AG04450 (cell line): ENCODE data around the gene TTC28. TPM values are rescaled to one million over a fixed set of nuclear protein-coding genes. Genes with fewer than 3 reads are reported as not detected.
"Not testable (repeated sequence)": the region's sequence is repeated elsewhere in the genome, so short reads cannot be mapped to it uniquely, and the experiment has no call there.

Source experiments
- CTCF ChIA-PET: fragments of 300-600, 350-600 bp; formaldehyde crosslinking; extraction: SDS; loops from one replicate; lab custom pipeline; 2022; ENCODE audit warnings: antibody characterized with exemption, inconsistent platforms; lab: Charles Lee
- POLR2A ChIA-PET: fragments of 350-600 bp; formaldehyde crosslinking; extraction: SDS; loops from one replicate; lab custom pipeline; 2021; ENCODE audit warnings: antibody characterized with exemption, inconsistent platforms; lab: Yijun Ruan, JAX
- DNase-seq: peaks from one replicate; pipeline ENCODE4 v3.0.0-alpha.2; 2011; ENCODE audit warnings: low read depth, low spot score
- H3K27ac ChIP-seq: one replicate; pipeline ENCODE4 v1.5.1; 2012; ENCODE audit warnings: low read depth, low read length, control low read depth
- H3K27me3 ChIP-seq: one replicate; pipeline ENCODE4 v1.6.0; 2012; ENCODE audit warnings: low read length; ENCODE audit not compliant: control insufficient read depth, insufficient read depth
- H3K4me3 ChIP-seq: 2 replicates; pipeline ENCODE4 v1.5.1; 2011; ENCODE audit warnings: mild to moderate bottlenecking, low read depth, low read length, control low read depth
- H3K9me3 ChIP-seq: 2 replicates; pipeline ENCODE4 v1.5.1; 2012; ENCODE audit warnings: low read length; ENCODE audit not compliant: control insufficient read depth, insufficient read depth
- CTCF ChIP-seq: IDR thresholded peaks from 2 replicates; pipeline ENCODE4 v1.5.1; 2011; ENCODE audit warnings: low read depth, low read length, control low read depth, inconsistent platforms
- polyA plus RNA-seq: library from polyadenylated mRNA; depleted of rRNA; stranded (reverse); fragments of >200 nt; gene quantifications from 2 replicates; pipeline ENCODE4 v1.2.3, GENCODE V29; 2011

The TTC28 gene
- polyA plus RNA-seq, 1 experiment: 11.2 TPM

GRCh38 chr22:28474330-28474729, 205.3 kb downstream of the TTC28 start:
- Histone ChIP-seq H3K4me3 (no peak overlapping the region), H3K9me3 (no peaks in the 10 kb centered on the region), H3K27ac (no peak overlapping the region), H3K27me3 (no peaks in the 10 kb centered on the region)
- CTCF ChIA-PET: no interaction called here
- no peak for DNase-seq
- no peak for TF ChIP-seq CTCF
- POLR2A ChIA-PET: interaction anchor here (0.7 kb wide), 1 partner anchor 231 kb away, joined by 4 read pairs; no protein-coding TSS in a partner anchor

- no peak for DNase-seq
- Histone ChIP-seq H3K9me3 (no peaks in the 10 kb centered on the region), H3K27me3 (no peaks in the 10 kb centered on the region), H3K27ac (no peak overlapping the region), H3K4me3 (no peak overlapping the region)
- no peak for TF ChIP-seq CTCF
- ChIA-PET POLR2A (no interaction called here), CTCF (no interaction called here)
Measured at GRCh38 chr22:28473258-28473657, 206.4 kb downstream of the TTC28 start.

- CTCF ChIA-PET, H3K27ac ChIP-seq, DNase-seq, POLR2A ChIA-PET, H3K27me3 ChIP-seq, H3K9me3 ChIP-seq, H3K4me3 ChIP-seq: not testable (repeated sequence)
Measured at GRCh38 chr22:28467055-28467454, 212.6 kb downstream of the TTC28 start.

- Histone ChIP-seq H3K9me3 (no peaks in the 10 kb centered on the region), H3K4me3 (no peak overlapping the region), H3K27me3 (no peaks in the 10 kb centered on the region), H3K27ac (no peak overlapping the region)
- no peak for TF ChIP-seq CTCF
- POLR2A ChIA-PET: no interaction called here
- DNase-seq: no peak
- CTCF ChIA-PET: no interaction called here
Measured at GRCh38 chr22:28466399-28466798, 213.2 kb downstream of the TTC28 start.

GRCh38 chr22:28465841-28466240, 213.8 kb downstream of the TTC28 start:
- no peaks in the 10 kb centered on the region for H3K27me3 ChIP-seq
- H3K9me3 ChIP-seq: no peaks in the 10 kb centered on the region
- H3K4me3 ChIP-seq: no peak overlapping the region
- H3K27ac ChIP-seq: no peak overlapping the region
- no peak for DNase-seq
- POLR2A ChIA-PET: no interaction called here
- CTCF ChIA-PET: no interaction called here
- no peak for TF ChIP-seq CTCF

GRCh38 chr22:28464127-28464526, 215.5 kb downstream of the TTC28 start:
- no peak for TF ChIP-seq CTCF
- DNase-seq: no peak
- H3K27me3 ChIP-seq: no peaks in the 10 kb centered on the region
- no peak overlapping the region for H3K27ac ChIP-seq
- ChIA-PET POLR2A (no interaction called here), CTCF (no interaction called here)
- H3K4me3 ChIP-seq: no peak overlapping the region
- no peaks in the 10 kb centered on the region for H3K9me3 ChIP-seq

- H3K9me3 ChIP-seq, H3K4me3 ChIP-seq, CTCF ChIA-PET, DNase-seq, H3K27ac ChIP-seq, H3K27me3 ChIP-seq: not testable (repeated sequence)
- POLR2A ChIA-PET: interaction anchor here (0.6 kb wide), 1 partner anchor 74 kb away, joined by 3 read pairs; no protein-coding TSS in a partner anchor
Measured at GRCh38 chr22:28463408-28463807, 216.2 kb downstream of the TTC28 start.
